SK-N-MC (cell line): Measurements from ENCODE around the gene EPHA8.

Experiments
- EZH2 ChIP-seq: fragments of 200-600 bp; sonication (generic); IDR thresholded peaks from one replicate; pipeline ENCODE4 v1.6.1; 2017; ENCODE audit warnings: antibody characterized with exemption
- FOXP2 ChIP-seq: optimal IDR thresholded peaks from 2 replicates; pipeline ENCODE3; 2011; ENCODE audit warnings: mild to moderate bottlenecking, moderate library complexity; ENCODE audit not compliant: insufficient read depth; ENCODE audit errors: extremely low read length, control extremely low read depth
- POLR2AphosphoS5 ChIP-seq: IDR thresholded peaks from 2 replicates; pipeline ENCODE4 v1.6.1; 2012; ENCODE audit warnings: mild to moderate bottlenecking, low read depth, low read length, borderline replicate concordance

DNA sequence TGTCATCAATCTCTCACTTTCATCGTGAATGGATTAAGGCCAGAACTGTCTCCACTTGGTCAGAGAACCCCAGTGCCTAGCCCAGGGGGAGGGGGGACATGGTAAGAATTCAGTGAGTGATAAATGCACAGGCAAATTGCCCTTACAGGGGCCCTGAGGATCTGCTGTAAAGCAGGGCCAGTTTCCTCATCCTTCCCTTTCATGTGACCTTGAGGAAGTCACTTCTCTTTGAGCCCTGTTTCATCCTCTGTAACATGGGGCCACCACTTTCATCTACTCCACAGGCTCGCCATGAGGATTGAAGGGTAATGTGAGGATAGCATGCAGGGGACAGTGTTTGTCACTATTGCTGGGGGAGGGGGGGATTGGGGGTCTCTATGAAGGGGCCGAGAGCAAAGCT is 45.1 kb downstream of the EPHA8 start:
- TF ChIP-seq EZH2 = no peak
- TF ChIP-seq POLR2AphosphoS5 = no peak
- no peak for TF ChIP-seq FOXP2
